HepG2 (cell line): Measurements from ENCODE around the gene ABL2. TPM values are rescaled to one million over a fixed set of nuclear protein-coding genes. Genes with fewer than 3 reads are reported as not detected.

Experiments
- ATAC-seq: fragments of 200-7000 bp; cut with Tn5 transposase; 3 replicates; pipeline ENCODE4 v1.9.1; 2020; ENCODE audit warnings: mild to moderate bottlenecking, moderate library complexity
- BruUV-seq: library from RNA; stranded (reverse); fragments of 400-500 nt; replicated peaks from 2 replicates; lab custom pipeline; 2021; lab: Mats Ljungman, UMichigan
- CTCF ChIA-PET: fragments of 300-600 bp; formaldehyde crosslinking; extraction: SDS; loops from one replicate; lab custom pipeline; 2021; ENCODE audit warnings: low total read pairs, inconsistent platforms, low intra/inter-chr PET ratio; lab: Yijun Ruan, JAX
- POLR2A ChIA-PET: fragments of 350-600 bp; sonication (Branson Sonifier 250); formaldehyde crosslinking; loops from one replicate; lab custom pipeline; 2020; ENCODE audit warnings: antibody characterized with exemption, inconsistent platforms; lab: Yijun Ruan, JAX
- DNase-seq: peaks from one replicate; pipeline ENCODE4 v3.0.0-alpha.2; 2015; ENCODE audit warnings: low spot score
- FAIRE-seq: peaks from 3 replicates; lab custom pipeline; 2011; peaks lifted over from hg19 to GRCh38; lab: Jason Lieb, UNC
- H2AFZ ChIP-seq: one replicate; pipeline ENCODE4 v1.6.1; 2011; ENCODE audit warnings: low read length, inconsistent platforms
- H3K27ac ChIP-seq: fragments of 300-600 bp; 3 replicates; pipeline ENCODE4 v1.8.0; 2011; ENCODE audit warnings: mixed run types, mild to moderate bottlenecking, mixed read lengths, low read length, inconsistent platforms; ENCODE audit not compliant: insufficient read depth; ENCODE audit errors: extremely low read length
- H3K27me3 ChIP-seq, 2 experiments: fragments of 200-600 bp in 1 of 2; 2 replicates in 1 of 2; 3 replicates in 1 of 2; pipeline versions ENCODE4 v1.6.0 to v1.8.0; 2011; ENCODE audit warnings: low read length in 2 of 2, mild to moderate bottlenecking in 2 of 2, moderate library complexity in 2 of 2, inconsistent platforms in 1 of 2; ENCODE audit not compliant: insufficient read depth in 2 of 2, control insufficient read depth in 1 of 2
- H3K36me3 ChIP-seq, 2 experiments: fragments of 200-600 bp in 1 of 2; replicated peaks in 1 of 2; 2 replicates in 1 of 2; 3 replicates in 1 of 2; pipeline versions ENCODE4 v1.5.1 to v1.8.0; 2011; ENCODE audit warnings: low read length in 2 of 2, inconsistent platforms in 1 of 2; ENCODE audit not compliant: insufficient read depth in 2 of 2, control insufficient read depth in 1 of 2
- H3K4me1 ChIP-seq: 2 replicates; pipeline ENCODE4 v1.5.1; 2012; ENCODE audit warnings: low read length, inconsistent platforms; ENCODE audit not compliant: insufficient read depth
- H3K4me2 ChIP-seq: 2 replicates; pipeline ENCODE4 v1.6.0; 2011; ENCODE audit warnings: low read depth, low read length, inconsistent platforms
- H3K4me3 ChIP-seq, 3 experiments: fragments of 200-600 bp in 1 of 3; sonication (generic), shearing (Covaris generic) in 1 of 3; replicated peaks in 1 of 3; 2 replicates each; pipeline ENCODE4 v1.5.1; 2011 to 2016; ENCODE audit warnings: low read length in 3 of 3, inconsistent platforms in 2 of 3, low read depth in 2 of 3, mild to moderate bottlenecking in 2 of 3, control low read depth in 1 of 3, mixed read lengths in 1 of 3; ENCODE audit not compliant: insufficient read depth in 1 of 3
- H3K79me2 ChIP-seq: one replicate; pipeline ENCODE4 v1.6.1; 2011; ENCODE audit warnings: low read length, inconsistent platforms; ENCODE audit not compliant: insufficient read depth
- H3K9ac ChIP-seq: 2 replicates; pipeline ENCODE4 v1.6.0; 2011; ENCODE audit warnings: mild to moderate bottlenecking, low read depth, low read length, inconsistent platforms; ENCODE audit not compliant: insufficient read depth
- H3K9me3 ChIP-seq: 2 replicates; pipeline ENCODE4 v1.5.1; 2012; ENCODE audit warnings: mild to moderate bottlenecking, low read length
- H4K20me1 ChIP-seq: 2 replicates; pipeline ENCODE4 v1.6.0; 2011; ENCODE audit warnings: inconsistent platforms, mild to moderate bottlenecking, low read length, moderate library complexity; ENCODE audit not compliant: insufficient read depth
- CCDC6 ChIP-seq: sonication (generic); formaldehyde crosslinking; IDR thresholded peaks from 2 replicates; pipeline ENCODE4 v1.8.1; 2022; ENCODE audit warnings: mild to moderate bottlenecking, missing genetic modification reagents, moderate library complexity
- CENPBD1 ChIP-seq: sonication (generic); formaldehyde crosslinking; IDR thresholded peaks from 2 replicates; pipeline ENCODE4 v1.8.0; 2022; ENCODE audit warnings: missing genetic modification reagents, low read depth, mild to moderate bottlenecking, borderline replicate concordance
- CENPT ChIP-seq: sonication (generic); formaldehyde crosslinking; IDR thresholded peaks from 2 replicates; pipeline ENCODE4 v1.8.0; 2022; ENCODE audit warnings: low read depth, mild to moderate bottlenecking, moderate library complexity, missing genetic modification reagents
- CREBL2 ChIP-seq: sonication (generic); formaldehyde crosslinking; IDR thresholded peaks from 2 replicates; pipeline ENCODE4 v1.8.1; 2023; ENCODE audit warnings: missing genetic modification reagents, mild to moderate bottlenecking, borderline replicate concordance
- DNMT1 ChIP-seq: sonication (generic); formaldehyde crosslinking; IDR thresholded peaks from 2 replicates; pipeline ENCODE4 v1.5.1; 2020; ENCODE audit warnings: mild to moderate bottlenecking, missing genetic modification reagents
- FUBP1 ChIP-seq: sonication (generic); formaldehyde crosslinking; IDR thresholded peaks from 2 replicates; pipeline ENCODE4 v1.5.1; 2020; ENCODE audit warnings: missing genetic modification reagents, mild to moderate bottlenecking, borderline replicate concordance
- SP5 ChIP-seq: IDR thresholded peaks from 2 replicates; pipeline ENCODE4 v1.6.1; 2016; ENCODE audit warnings: low read depth, borderline replicate concordance
- ZBTB1 ChIP-seq: sonication (generic); formaldehyde crosslinking; IDR thresholded peaks from 2 replicates; pipeline ENCODE4 v1.4.0; 2020; ENCODE audit warnings: missing genetic modification reagents, borderline replicate concordance
- ZBTB26 ChIP-seq: IDR thresholded peaks from 2 replicates; pipeline ENCODE4 v1.6.1; 2016; ENCODE audit warnings: missing compliant biosample characterization, missing genetic modification reagents, borderline replicate concordance
- ZNF614 ChIP-seq: IDR thresholded peaks from 2 replicates; pipeline ENCODE4 v1.6.1; 2018; ENCODE audit warnings: missing biosample characterization, missing genetic modification reagents, inconsistent platforms, borderline replicate concordance
- ZNF619 ChIP-seq: sonication (generic); formaldehyde crosslinking; IDR thresholded peaks from 2 replicates; pipeline ENCODE4 v1.4.0; 2020; ENCODE audit warnings: mild to moderate bottlenecking, missing genetic modification reagents
- ZNF746 ChIP-seq: sonication (generic); formaldehyde crosslinking; IDR thresholded peaks from 2 replicates; pipeline ENCODE4 v1.8.0; 2022; ENCODE audit warnings: mild to moderate bottlenecking, missing genetic modification reagents
- WGBS: methylation state at CpG from one replicate; pipeline ENCODE4 v1.1.6; 2017; ENCODE audit warnings: low lambda C conversion rate; 5-methylcytosine and 5-hydroxymethylcytosine counted together
- in situ Hi-C: cut with HindIII; loops from 2 replicates; pipeline ENCODE4 v1.10.0; 2017; ENCODE audit warnings: low pct_unique_long_range_greater_than_20kb; ENCODE audit not compliant: extremely low pct_ligation_motif_present
- intact Hi-C: fragments of 100-400 bp; cut with micrococcal nuclease; formaldehyde crosslinking; loops from one replicate; pipeline ENCODE4 v1.10.0; 2022; ENCODE audit not compliant: unreplicated experiment
- polyA plus RNA-seq, 8 experiments: library from polyadenylated mRNA; depleted of rRNA in 3 of 8; stranded (reverse) in 7 of 8; unstranded in 1 of 8; fragments of >200 nt; fragmentation: Illumina TruSeq in 4 of 8; extraction: Trizol in 4 of 8; gene quantifications; 2 replicates each; pipeline versions ENCODE4 v1.2.1 to v1.2.3, GENCODE V29; 2011 to 2016; ENCODE audit warnings: low read depth in 4 of 8, missing spikeins in 1 of 8, mixed read lengths in 1 of 8; ENCODE audit not compliant: insufficient read depth in 1 of 8
- total RNA-seq, 5 experiments: library from RNA; depleted of rRNA; stranded (reverse); fragments of >200 nt; fragmentation: Illumina TruSeq; extraction: Trizol; gene quantifications; 2 replicates each; pipeline ENCODE4 v1.2.3, GENCODE V29; 2016; ENCODE audit warnings: low read depth in 1 of 5

The ABL2 gene
- total and polyA plus RNA-seq, 2 of the 13 experiments (the other 11 are each of a cell fraction or from before 2014, with no cell fraction given): 5.8 to 6.0 TPM

GRCh38 chr1:179168536-179168935 lies 60.9 kb downstream of the ABL2 start (continued):
- TF ChIP-seq DNMT1 (CRISPR knock-in tag) (no peak), ZNF619 (CRISPR knock-in tag) (no peak)

GRCh38 chr1:179167955-179168354 lies 61.5 kb downstream of the ABL2 start:
- DNase-seq (no peak), FAIRE-seq (no peak), ATAC-seq (no peak)
- 96% methylated on average over 1 of the region's 1 CpG for WGBS
- Histone ChIP-seq H3K79me2 (peaks cover 37% of the 10 kb centered on the region), H3K9me3 (no peaks in the 10 kb centered on the region), H3K9ac (no peak overlapping the region), H2AFZ (no peak overlapping the region), H3K27ac (no peak overlapping the region), H3K36me3 (no peaks in the 10 kb centered on the region; a peak in 1 of 5 replicates), H3K4me3 (no peak overlapping the region), H3K4me2 (no peak overlapping the region), H4K20me1 (no peaks in the 10 kb centered on the region), H3K4me1 (peaks cover 31% of the 10 kb centered on the region), H3K27me3 (no peaks in the 10 kb centered on the region)
- TF ChIP-seq CREBL2 (CRISPR knock-in tag): no peak
- TF ChIP-seq ZBTB26 (CRISPR knock-in tag): no peak
- TF ChIP-seq SP5 (CRISPR knock-in tag): no peak
- no peak for TF ChIP-seq ZNF614 (CRISPR knock-in tag)
- TF ChIP-seq CENPBD1: no peak
- no peak for TF ChIP-seq ZBTB1
- no peak for TF ChIP-seq ZNF746 (CRISPR knock-in tag)
- no peak for TF ChIP-seq FUBP1
- TF ChIP-seq CCDC6: no peak
- TF ChIP-seq CENPT (CRISPR knock-in tag): no peak
- ChIA-PET POLR2A (no interaction called here), CTCF (no interaction called here)
- intact Hi-C loops (no loop called here), in situ Hi-C loops (no loop called here)
- no TSS peak for BruUV-seq
